Measurements from ENCODE around the gene GALNT18.

Gene GALNT18

DNA sequence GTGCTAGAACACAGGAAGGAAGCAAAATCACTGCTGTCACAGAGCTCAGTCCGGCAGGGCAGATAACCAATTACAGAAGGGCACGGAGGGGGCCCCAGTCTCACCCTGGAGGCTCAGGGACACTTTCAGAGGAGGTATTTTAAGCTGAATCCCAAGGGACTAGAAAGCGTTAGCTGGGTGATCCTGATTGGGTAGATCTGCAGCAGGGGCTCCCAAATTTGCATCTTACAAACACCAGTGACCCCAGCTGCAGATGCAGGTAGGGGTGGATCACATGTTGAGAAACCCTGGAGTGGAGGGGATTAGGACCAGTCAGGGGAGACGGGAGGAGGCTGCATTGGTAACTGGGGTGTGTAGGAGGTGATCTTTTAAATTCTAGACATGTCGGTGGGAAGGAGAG, 360.2 kb downstream of the GALNT18 start:
- no peak overlapping the region for H3K4me2 ChIP-seq (ENCODE audit: low read depth, low read length, poor library complexity, severe bottlenecking)

GRCh38 chr11:11260903-11261302, 360.9 kb downstream of the GALNT18 start:
- Histone ChIP-seq H3K27ac (ENCODE audit: low read depth, low read length) (no peak overlapping the region), H3K4me2 (ENCODE audit: low read depth, low read length, poor library complexity, severe bottlenecking) (no peak overlapping the region), H2AFZ (ENCODE audit: low read depth, low read length, severe bottlenecking) (no peak overlapping the region), H3K36me3 (ENCODE audit: low read length) (no peaks in the 10 kb centered on the region), H4K20me1 (ENCODE audit: low read depth, low read length) (no peaks in the 10 kb centered on the region), H3K79me2 (ENCODE audit: insufficient read depth, low read length) (no peaks in the 10 kb centered on the region), H3K9me2 (replicated peaks; ENCODE audit: insufficient read depth, low read length) (no peaks in the 10 kb centered on the region), H3K9me3 (ENCODE audit: insufficient read depth, low read length) (no peaks in the 10 kb centered on the region), H3F3A (ENCODE audit: insufficient read depth) (no peaks in the 10 kb centered on the region), H3K27me3 (ENCODE audit: low read length) (no peaks in the 10 kb centered on the region), H3K9ac (ENCODE audit: low read length) (no peak overlapping the region), H3K4me3 (ENCODE audit: insufficient read depth, low read length, poor library complexity, severe bottlenecking) (no peak overlapping the region)
- TF ChIP-seq, protein P1, sequence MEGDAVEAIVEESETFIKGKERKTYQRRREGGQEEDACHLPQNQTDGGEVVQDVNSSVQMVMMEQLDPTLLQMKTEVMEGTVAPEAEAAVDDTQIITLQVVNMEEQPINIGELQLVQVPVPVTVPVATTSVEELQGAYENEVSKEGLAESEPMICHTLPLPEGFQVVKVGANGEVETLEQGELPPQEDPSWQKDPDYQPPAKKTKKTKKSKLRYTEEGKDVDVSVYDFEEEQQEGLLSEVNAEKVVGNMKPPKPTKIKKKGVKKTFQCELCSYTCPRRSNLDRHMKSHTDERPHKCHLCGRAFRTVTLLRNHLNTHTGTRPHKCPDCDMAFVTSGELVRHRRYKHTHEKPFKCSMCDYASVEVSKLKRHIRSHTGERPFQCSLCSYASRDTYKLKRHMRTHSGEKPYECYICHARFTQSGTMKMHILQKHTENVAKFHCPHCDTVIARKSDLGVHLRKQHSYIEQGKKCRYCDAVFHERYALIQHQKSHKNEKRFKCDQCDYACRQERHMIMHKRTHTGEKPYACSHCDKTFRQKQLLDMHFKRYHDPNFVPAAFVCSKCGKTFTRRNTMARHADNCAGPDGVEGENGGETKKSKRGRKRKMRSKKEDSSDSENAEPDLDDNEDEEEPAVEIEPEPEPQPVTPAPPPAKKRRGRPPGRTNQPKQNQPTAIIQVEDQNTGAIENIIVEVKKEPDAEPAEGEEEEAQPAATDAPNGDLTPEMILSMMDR (IDR thresholded peaks at IDR 0.05; ENCODE audit: insufficient read depth, low read length, poor library complexity, severe bottlenecking), result no peak
- TF ChIP-seq EZH2phosphoT487 (conservative IDR thresholded peaks at IDR 0.05; ENCODE audit: low read length), result no peak

More for the DNA sequence above, 360.2 kb downstream of the GALNT18 start:
- no peaks in the 10 kb centered on the region for H3K27me3 ChIP-seq (ENCODE audit: low read length)
- no peaks in the 10 kb centered on the region for H3K79me2 ChIP-seq (ENCODE audit: insufficient read depth, low read length)
- no peaks in the 10 kb centered on the region for H3K9me2 ChIP-seq (replicated peaks; ENCODE audit: insufficient read depth, low read length)
- H3K36me3 ChIP-seq (ENCODE audit: low read length), result no peaks in the 10 kb centered on the region
- no peak overlapping the region for H3K4me3 ChIP-seq (ENCODE audit: insufficient read depth, low read length, poor library complexity, severe bottlenecking)
- no peak overlapping the region for H3K27ac ChIP-seq (ENCODE audit: low read depth, low read length)
- H3K9me3 ChIP-seq (ENCODE audit: insufficient read depth, low read length), result no peaks in the 10 kb centered on the region
- no peaks in the 10 kb centered on the region for H4K20me1 ChIP-seq (ENCODE audit: low read depth, low read length)
- TF ChIP-seq, protein P1 (IDR thresholded peaks at IDR 0.05; ENCODE audit: insufficient read depth, low read length, poor library complexity, severe bottlenecking), result no peak
- no peak for TF ChIP-seq EZH2phosphoT487 (conservative IDR thresholded peaks at IDR 0.05; ENCODE audit: low read length)
- no peak overlapping the region for H3K9ac ChIP-seq (ENCODE audit: low read length)
- H3F3A ChIP-seq (ENCODE audit: insufficient read depth), result no peaks in the 10 kb centered on the region
- no peak overlapping the region for H2AFZ ChIP-seq (ENCODE audit: low read depth, low read length, severe bottlenecking)

- no peaks in the 10 kb centered on the region for H4K20me1 ChIP-seq (ENCODE audit: low read depth, low read length)
- no peak overlapping the region for H3K4me2 ChIP-seq (ENCODE audit: low read depth, low read length, poor library complexity, severe bottlenecking)
- no peaks in the 10 kb centered on the region for H3K9me2 ChIP-seq (replicated peaks; ENCODE audit: insufficient read depth, low read length)
- no peaks in the 10 kb centered on the region for H3K27me3 ChIP-seq (ENCODE audit: low read length)
- H2AFZ ChIP-seq (ENCODE audit: low read depth, low read length, severe bottlenecking), result no peak overlapping the region
- no peaks in the 10 kb centered on the region for H3K79me2 ChIP-seq (ENCODE audit: insufficient read depth, low read length)
- no peak overlapping the region for H3K9ac ChIP-seq (ENCODE audit: low read length)
- no peaks in the 10 kb centered on the region for H3K36me3 ChIP-seq (ENCODE audit: low read length)
- H3F3A ChIP-seq (ENCODE audit: insufficient read depth), result no peaks in the 10 kb centered on the region
- H3K4me3 ChIP-seq (ENCODE audit: insufficient read depth, low read length, poor library complexity, severe bottlenecking), result no peak overlapping the region
- no peak overlapping the region for H3K27ac ChIP-seq (ENCODE audit: low read depth, low read length)
- TF ChIP-seq EZH2phosphoT487 (conservative IDR thresholded peaks at IDR 0.05; ENCODE audit: low read length), result no peak
- TF ChIP-seq, protein P1 (IDR thresholded peaks at IDR 0.05; ENCODE audit: insufficient read depth, low read length, poor library complexity, severe bottlenecking), result no peak
- no peaks in the 10 kb centered on the region for H3K9me3 ChIP-seq (ENCODE audit: insufficient read depth, low read length)
Measured at GRCh38 chr11:11253995-11254394, 367.8 kb downstream of the GALNT18 start.

Data from SU-DHL-6 (cell line).